Measurements from ENCODE around the gene APOE. TPM values are rescaled to one million over a fixed set of nuclear protein-coding genes. Genes with fewer than 3 reads are reported as not detected.

Gene APOE
- total RNA-seq, 1 experiment from 2014 or later: 530 TPM

- Mint-ChIP-seq H3K9me3 (peaks cover 0 to 5% of the 10 kb centered on the region in 2 experiments; a peak in 2 of 5 replicates), H3K27me3 (ENCODE audit: low read depth) (peaks cover 25% of the 10 kb centered on the region), H3K4me1 (peaks cover 14 to 19% of the 10 kb centered on the region in 2 experiments), H3K27ac (no peak overlapping the region), H3K4me3 (no peak overlapping the region), H3K36me3 (ENCODE audit: insufficient read depth in 1 of 3, low read depth in 3 of 3) (peaks cover 2 to 4% (median 4%) of the 10 kb centered on the region in 3 experiments; a peak in 4 of 7 replicates)
- no peak overlapping the region for H2BK120ac ChIP-seq (ENCODE audit: low read depth, low read length, poor library complexity, severe bottlenecking)
- H3T11ph ChIP-seq (ENCODE audit: low read length): no peak overlapping the region
- no peaks in the 10 kb centered on the region for H4K20me1 ChIP-seq (ENCODE audit: control insufficient read depth, insufficient read depth, insufficient read length)
- H3K79me1 ChIP-seq (ENCODE audit: insufficient read depth, low read depth, low read length, poor library complexity, severe bottlenecking): no peaks in the 10 kb centered on the region
- no peaks in the 10 kb centered on the region for H3K9me3 ChIP-seq (ENCODE audit: control insufficient read depth, low read depth, low read length)
- H3K9ac ChIP-seq (ENCODE audit: extremely low read depth, insufficient read length, low read length): no peak overlapping the region
- H3K79me2 ChIP-seq (ENCODE audit: insufficient read depth, low read length): no peaks in the 10 kb centered on the region
- no peak overlapping the region for H2BK12ac ChIP-seq (ENCODE audit: insufficient read length, low read depth, low read length)
- no peak overlapping the region for H4K5ac ChIP-seq (ENCODE audit: insufficient read length, low read depth, low read length)
- H3K27me3 ChIP-seq (ENCODE audit: insufficient read depth, low read length): no peaks in the 10 kb centered on the region
- no peak overlapping the region for H2AK5ac ChIP-seq (ENCODE audit: insufficient read length, low read length)
- no CpG with 5 or more reads among the region's 8 CpGs for WGBS (ENCODE audit: extremely low coverage, insufficient read length, low lambda C conversion rate)
- no peak overlapping the region for H2BK5ac ChIP-seq (ENCODE audit: insufficient read length, low read length)
- no peak overlapping the region for H2BK20ac ChIP-seq (ENCODE audit: low read depth, low read length, poor library complexity, severe bottlenecking)
- no peak overlapping the region for H3K27ac ChIP-seq (ENCODE audit: insufficient read length, low read depth, low read length)
- H4K8ac ChIP-seq (replicated peaks; ENCODE audit: insufficient read length, low read depth, low read length): no peak overlapping the region
- no peak overlapping the region for H3K4me2 ChIP-seq (ENCODE audit: insufficient read depth, insufficient read length, low read length)
- no peak overlapping the region for H3K18ac ChIP-seq (ENCODE audit: insufficient read length, low read depth, low read length)
- no peak overlapping the region for H4K91ac ChIP-seq (ENCODE audit: insufficient read length, low read depth, low read length)
- TF ChIP-seq, protein P1, sequence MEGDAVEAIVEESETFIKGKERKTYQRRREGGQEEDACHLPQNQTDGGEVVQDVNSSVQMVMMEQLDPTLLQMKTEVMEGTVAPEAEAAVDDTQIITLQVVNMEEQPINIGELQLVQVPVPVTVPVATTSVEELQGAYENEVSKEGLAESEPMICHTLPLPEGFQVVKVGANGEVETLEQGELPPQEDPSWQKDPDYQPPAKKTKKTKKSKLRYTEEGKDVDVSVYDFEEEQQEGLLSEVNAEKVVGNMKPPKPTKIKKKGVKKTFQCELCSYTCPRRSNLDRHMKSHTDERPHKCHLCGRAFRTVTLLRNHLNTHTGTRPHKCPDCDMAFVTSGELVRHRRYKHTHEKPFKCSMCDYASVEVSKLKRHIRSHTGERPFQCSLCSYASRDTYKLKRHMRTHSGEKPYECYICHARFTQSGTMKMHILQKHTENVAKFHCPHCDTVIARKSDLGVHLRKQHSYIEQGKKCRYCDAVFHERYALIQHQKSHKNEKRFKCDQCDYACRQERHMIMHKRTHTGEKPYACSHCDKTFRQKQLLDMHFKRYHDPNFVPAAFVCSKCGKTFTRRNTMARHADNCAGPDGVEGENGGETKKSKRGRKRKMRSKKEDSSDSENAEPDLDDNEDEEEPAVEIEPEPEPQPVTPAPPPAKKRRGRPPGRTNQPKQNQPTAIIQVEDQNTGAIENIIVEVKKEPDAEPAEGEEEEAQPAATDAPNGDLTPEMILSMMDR (conservative IDR thresholded peaks at IDR 0.05): no peak
- no peak overlapping the region for H3K56ac ChIP-seq (ENCODE audit: insufficient read length, low read depth, low read length)
- no peaks in the 10 kb centered on the region for H3K23me2 ChIP-seq (ENCODE audit: insufficient read length, low read depth, low read length, poor library complexity, severe bottlenecking)
- 0 out of 2 replicates have a peak overlapping the region, but pooled peaks have one; percentile 37 for H2BK15ac ChIP-seq (ENCODE audit: low read depth, low read length)
- no peak overlapping the region for H2AFZ ChIP-seq (ENCODE audit: low read length)
- no peak for DNase-seq
- H3K23ac ChIP-seq (ENCODE audit: insufficient read length, low read depth, low read length): no peak overlapping the region
- H3K14ac ChIP-seq (ENCODE audit: insufficient read depth, low read length): no peak overlapping the region
- no peak overlapping the region for H3K4ac ChIP-seq (ENCODE audit: low read depth, low read length)
- no peaks in the 10 kb centered on the region; the same call in 1 of the 2 replicates for H3K4me1 ChIP-seq (ENCODE audit: insufficient read depth, low read length)
These were observed 18.7 kb downstream of the APOE start for GRCh38 chr19:44924243-44924725.
